HG02973 (cell line): ENCODE results near the gene CPNE4.

Experiments used
- ATAC-seq: cut with Tn5 transposase; IDR thresholded peaks from one replicate; pipeline ENCODE4 v1.9.1; 2021; ENCODE audit warnings: moderate library complexity; ENCODE audit not compliant: unreplicated experiment

CPNE4 gene

DNA sequence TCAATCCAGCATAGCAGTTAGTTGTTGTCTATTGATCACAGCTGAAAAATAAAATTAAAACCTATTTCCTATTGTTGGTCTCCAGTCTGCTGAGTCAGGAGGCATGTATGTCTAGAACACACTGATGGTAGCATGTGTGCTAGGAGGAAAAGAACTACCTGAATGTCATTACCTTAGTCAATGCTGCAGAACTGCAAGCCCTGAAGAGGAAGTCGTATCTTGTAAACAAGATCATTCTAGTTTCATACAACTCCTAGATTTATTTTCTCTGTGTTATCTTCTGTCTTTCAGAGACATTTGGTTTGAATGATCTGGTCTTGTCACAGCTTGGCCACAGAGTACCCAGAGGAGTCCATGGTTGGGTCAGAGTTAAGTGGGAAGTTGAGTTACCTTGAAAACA lies 422.1 kb downstream of the CPNE4 start:
- no peak for ATAC-seq

DNA sequence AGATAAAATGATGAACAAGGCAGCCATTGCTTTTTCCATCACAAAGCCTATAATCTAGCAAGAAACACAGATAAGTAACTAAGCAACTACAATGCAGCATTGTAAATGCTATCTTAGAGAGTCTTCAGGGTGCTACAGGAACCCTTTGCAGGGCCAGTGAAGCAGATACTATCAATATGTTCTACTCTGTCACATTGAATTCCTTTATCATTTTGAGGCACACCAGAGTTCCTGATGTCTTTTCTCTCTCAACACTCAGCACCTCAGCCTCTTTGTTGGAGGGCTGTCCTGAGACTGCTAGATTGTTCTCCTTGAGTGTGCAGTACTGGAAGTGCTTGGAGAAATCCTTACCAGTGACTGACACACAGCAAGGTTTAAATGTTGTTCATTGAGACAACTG lies 424.6 kb downstream of the CPNE4 start:
- no peak for ATAC-seq

DNA sequence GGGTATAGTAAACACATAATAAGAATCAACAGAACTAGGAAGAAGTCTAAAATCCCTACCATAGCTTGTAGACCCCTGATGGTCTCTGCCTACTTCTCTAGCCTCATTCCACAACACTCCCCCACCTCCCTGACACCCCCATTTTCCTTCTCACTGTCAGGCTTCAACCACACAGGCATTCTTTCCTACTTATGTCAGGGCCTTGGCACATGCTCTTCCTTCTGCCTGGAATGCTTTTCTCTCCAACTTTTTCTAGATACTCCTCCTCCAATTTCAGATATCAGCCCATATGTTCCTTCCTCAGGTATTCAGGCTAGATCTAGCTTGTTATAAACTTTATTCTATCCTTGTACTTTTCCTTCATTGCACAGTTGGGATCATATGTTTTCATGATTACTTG lies 426.1 kb downstream of the CPNE4 start:
- ATAC-seq = no peak

DNA sequence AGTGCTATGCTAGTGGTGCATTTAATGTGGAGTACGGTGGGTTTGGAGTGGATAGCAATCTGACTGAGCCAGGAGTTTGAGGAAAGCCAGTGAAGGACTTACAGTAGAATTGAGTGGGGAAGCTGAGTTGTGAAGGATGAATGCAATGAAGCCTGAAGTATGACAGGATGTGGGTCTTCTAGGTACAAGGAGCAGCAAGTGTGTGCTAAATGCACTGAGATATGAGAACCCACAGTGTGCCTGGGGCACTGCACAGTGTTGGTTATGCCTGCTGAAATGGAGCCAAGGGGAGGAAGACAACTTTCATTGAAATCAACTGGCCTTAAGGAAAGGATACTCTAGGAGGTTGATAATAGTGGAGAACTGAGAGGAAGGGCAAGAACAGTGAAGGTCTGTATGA lies 426.5 kb downstream of the CPNE4 start:
- no peak for ATAC-seq

DNA sequence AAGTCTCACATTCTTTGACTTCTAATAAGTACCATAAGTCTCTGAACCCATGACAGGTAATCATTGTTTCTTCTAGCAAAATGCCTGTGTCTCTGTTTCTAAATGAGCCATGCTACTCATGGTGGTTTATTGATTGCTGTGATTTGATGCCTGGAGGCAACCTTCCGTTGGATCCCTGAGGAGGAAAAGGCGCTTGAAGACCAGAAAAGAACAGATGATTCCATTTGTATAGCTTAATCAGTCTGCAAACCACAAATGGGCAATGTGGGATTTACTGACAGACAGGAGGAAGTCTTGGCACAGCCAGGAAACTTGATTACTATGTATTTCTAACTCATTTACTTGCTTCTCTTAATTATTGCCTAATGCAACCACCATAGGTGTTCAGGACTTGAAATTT lies 428.9 kb downstream of the CPNE4 start:
- no peak for ATAC-seq

DNA sequence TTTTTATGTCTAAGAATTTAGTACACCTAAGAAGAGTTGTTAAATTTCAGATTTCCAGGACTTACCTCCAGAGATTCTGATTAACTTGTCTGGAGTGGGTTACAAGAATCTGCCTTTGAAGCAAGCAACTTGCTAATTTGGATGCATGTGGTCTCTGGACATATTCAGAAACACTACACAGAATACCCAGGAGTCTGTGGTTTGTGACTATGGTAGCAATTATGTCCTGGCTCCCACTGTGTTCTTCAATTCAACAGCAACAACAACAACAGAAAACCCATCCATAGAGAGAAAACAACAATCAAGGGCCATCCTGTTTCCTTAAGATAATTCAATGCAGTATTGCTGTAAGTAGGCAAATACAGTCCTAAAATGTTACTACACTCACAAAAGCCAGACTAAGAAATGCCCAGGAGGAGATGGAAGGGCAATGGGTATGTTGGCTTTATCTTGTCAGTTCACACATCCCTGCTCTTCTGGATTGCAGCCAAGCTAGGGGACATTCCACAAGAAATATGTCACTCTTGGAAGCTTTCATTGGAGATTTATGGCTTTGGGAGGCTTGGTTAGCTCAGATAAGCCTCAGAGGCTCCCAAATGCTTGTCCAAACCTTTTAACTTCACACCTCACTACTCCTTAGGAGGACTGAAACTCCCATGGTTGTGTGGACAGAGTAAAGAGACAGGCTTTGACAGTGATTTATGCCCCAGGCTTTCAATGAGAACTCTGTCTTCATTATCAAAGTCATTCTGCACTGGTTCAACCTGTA lies 432.6 kb downstream of the CPNE4 start:
- ATAC-seq = no peak

DNA sequence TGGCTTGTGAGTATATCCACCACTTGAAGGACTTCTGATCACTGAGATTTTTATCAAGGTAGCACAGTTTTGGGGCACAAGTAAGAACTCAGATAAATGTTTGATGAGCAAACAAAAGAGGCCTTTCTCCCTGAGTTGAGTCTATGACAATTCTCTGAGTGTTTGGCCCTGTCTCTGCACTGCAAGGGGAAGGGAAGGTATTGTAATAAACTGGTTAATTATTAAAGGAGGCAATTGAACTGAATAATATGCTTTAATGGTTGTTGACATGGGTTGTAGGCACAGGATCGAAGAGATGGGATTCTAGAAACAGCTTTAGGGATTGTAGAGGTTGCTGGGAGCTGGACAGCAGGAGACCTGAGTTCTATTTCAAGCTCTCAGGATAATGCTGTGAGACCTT lies 437.0 kb downstream of the CPNE4 start:
- no peak for ATAC-seq

DNA sequence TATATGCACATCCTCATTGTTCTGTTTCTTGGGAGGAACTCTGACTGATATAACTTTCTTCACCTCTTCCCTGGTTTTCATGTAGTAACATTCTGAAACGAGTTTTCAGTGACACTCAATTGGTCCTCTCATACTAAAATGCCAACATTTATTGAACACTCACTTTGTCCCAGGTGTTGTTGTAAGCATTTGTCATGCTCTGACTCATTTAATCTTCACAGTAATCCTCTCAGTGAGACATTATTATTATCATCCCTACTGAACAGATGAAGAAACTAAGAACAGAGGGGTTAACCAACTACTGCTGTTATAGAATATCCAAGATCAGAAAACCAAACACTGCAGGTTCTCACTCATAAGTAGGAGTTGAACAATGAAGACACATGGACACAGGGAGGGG lies 437.9 kb downstream of the CPNE4 start:
- no peak for ATAC-seq

DNA sequence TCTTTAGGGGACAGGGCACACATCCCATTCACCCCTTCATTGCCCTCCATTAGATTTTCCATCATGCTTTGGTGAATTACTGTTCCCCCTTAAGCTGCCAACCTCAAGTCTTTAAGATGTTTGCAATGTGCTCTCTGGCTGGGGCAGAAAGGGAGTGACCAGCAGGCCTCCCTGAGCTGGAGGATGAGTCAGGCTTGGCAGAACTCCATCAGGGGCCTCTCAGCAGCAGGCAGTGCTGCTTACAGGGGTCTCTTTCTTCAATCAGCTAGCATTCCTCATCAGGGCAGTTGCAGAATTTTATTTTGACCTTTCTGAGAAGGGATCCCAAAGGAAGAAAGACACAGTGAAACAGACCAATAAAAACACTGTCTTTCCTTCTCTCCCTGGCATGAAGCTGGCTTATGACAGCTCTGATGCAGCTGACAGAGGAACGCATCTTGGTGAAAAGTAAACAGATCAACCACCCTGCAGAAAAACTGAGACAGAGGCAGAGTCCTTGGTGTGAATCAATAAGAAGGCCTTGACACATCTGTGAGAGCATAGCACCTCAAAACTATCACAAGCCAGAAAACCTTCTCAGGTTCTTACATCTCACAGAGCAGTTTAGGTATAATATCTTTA lies 443.3 kb downstream of the CPNE4 start:
- no peak for ATAC-seq

DNA sequence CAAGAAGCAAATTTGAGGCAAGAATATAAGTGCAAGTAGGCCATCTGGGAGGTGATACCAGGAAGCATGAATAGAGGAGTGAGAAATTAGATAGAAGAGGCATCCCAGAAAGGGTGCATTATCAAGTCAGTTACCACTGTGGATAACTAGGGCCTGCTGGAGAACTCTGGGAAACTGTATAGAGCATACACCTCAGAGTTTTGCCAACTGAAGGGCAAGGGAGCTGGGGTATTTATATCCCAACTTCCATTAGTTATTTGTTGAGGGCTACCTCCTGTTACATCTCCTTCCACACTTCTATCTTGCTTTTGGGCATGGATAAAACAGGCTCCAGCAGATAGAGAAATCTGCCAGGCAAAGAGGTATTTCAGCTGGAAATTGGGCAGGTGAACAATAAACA lies 448.5 kb downstream of the CPNE4 start:
- no peak for ATAC-seq

DNA sequence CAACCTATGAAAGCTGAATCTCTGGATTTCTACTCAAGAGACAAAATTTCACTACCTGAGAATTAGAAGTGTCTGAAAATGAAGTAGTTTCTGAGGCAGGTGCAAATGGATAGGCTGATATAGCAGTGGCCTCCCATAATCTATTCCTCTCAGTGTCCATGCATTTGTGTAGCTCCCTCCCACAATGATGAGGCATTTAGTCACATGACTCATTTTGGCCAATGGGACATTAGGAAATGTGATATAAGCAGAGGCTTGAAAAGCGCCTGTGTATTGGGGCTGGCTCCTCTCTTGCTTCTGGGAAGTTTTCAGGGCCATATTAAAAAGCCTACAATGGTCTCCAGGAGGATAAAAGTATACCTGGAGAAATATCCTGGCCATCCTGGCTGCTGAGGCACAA lies 452.4 kb downstream of the CPNE4 start:
- ATAC-seq = no peak

DNA sequence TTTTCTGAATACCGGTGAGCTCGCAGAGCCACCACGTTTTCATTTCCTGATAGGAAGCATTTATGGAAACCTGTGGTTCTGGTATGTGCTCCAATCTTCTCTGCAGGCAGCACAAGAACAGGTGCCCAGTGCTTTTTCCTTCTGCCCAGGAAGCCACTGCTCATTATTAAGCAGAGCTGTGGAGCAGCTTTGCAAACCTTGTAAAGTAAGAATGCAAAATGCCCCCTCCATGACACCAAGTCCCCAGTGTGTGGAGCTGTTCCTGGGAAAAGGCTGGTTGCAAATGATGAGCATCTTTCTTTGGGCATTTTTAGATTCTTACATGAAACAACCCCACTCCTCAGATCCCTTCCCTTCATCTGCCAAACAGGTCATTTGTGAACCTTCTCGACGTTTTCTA lies 466.4 kb downstream of the CPNE4 start:
- no peak for ATAC-seq

DNA sequence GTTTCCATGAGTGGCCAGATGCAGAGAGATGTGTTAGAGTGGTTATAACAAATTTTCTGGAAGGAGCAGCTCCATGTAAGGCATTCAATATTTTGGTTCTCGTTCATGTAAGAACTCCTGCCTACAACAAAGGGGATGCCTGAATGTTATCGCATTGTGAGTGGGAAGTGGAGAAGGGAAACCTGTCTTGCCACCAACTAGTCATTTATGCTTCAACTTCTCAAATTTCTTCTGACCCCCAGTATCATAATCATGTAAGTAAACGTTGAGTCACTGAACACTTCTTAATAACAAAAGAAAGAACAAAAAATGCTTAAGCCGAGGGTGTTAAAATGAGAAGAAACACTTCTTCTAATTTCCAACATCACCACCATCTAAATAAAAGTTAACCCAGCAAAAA lies 470.0 kb downstream of the CPNE4 start:
- ATAC-seq = no peak

DNA sequence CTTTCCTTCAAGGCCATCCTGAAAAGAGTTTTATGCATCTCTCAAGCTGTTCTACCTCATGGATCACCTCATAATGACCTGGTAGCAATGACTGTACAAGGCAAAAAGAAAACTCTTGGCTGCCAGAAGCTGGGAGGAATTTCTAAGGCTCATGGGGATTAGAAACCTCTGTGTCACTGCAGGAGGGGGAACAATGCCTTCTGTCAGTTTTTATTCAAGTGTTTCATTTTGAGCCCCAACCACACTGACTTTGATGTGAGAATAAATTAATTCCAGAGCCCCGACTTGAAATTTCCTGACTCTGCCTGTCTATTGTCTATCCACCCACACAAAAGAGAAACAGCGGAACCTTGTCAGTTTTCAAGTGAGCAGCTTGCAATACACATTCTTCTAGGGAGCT lies 473.3 kb downstream of the CPNE4 start:
- ATAC-seq = no peak

DNA sequence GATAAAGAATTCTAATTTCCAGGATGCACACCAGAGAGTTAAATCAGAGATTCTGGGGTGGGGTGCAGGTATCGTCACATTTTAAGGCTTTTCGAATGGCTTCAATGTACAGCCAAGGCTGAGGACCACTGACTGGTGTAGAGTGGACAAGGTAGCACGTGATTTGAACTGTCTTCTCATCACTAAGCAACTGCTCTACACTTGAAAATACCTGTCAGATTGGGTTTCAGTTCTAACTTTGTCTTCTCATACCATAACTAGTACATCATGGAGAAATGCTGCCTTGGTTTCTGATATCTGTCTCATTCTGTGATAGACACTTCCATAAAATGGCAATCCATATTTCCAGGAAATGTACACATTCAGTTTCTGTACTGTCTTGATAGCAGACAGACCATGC lies 474.0 kb downstream of the CPNE4 start:
- ATAC-seq = no peak

DNA sequence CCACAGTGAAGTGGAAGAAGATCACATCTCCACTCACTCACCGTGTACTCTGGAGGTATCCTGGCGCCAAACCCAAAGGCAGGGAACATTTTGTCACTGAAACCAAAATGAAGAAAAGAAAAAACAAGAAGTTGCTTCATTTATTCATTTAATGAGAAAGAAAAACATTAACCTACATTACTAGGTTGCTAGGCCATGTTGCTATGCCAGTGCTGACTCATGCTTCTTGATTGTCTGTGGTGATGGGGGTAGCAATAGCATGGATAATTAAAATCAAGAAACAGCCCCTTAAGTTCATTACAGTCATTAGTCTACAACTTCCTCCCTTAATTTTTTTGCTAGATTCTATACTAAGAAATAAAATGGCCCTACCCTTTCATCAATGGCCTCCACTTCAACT lies 479.4 kb downstream of the CPNE4 start:
- no peak for ATAC-seq

DNA sequence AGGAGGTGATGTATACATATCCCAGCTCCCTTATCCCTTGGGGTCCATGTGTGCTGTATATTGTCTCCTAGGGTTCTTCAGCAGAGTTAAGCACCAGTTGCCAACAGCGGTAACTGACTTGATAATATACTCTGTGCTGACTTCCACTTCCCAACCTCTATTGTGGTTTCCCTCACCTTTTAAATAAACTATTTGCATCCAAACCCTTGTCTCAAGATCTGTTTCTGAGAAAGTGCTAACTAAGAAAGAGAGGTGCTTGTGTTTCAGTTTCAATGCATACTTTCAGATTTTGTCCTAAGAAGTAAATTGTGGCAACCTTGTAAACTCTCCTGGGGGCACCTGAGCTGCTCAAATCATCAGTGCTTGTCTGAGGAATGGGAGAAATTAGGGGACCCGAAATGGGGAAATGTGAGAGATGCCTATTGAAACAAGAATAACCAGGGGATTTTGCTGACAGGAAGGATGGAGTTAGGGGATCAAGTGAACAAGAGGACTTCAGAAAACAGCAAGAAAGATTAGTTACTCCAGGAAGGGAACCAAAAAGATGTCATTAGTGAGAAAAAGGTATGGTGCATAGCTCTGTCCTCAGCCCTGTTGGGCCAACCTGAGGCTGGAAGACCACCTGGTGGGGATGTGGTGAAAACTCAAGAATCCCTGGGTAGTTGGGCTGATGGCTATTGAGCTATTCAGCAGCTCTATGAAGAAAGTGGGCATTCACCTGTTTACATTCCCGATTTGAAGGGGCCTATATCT lies 481.1 kb downstream of the CPNE4 start:
- ATAC-seq = peak; percentile 98

DNA sequence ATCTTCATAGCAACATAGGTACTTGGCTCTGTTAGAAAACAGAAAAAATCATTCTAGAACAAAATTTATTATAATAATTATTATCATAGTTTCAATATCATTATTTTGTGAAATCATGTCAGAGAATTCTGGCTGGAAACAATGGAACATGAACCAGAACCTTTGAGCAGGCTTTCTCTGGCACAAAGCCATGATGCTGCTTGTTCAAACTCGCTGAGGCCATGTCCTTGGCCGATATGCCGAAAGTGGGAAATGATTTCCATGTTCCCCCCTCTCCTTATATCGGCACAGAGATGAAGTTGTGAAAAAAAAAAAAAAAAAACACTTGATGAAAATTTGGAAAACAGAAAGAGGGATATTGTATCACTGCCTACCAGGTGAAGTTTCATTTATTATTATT lies 483.1 kb downstream of the CPNE4 start:
- ATAC-seq = no peak

DNA sequence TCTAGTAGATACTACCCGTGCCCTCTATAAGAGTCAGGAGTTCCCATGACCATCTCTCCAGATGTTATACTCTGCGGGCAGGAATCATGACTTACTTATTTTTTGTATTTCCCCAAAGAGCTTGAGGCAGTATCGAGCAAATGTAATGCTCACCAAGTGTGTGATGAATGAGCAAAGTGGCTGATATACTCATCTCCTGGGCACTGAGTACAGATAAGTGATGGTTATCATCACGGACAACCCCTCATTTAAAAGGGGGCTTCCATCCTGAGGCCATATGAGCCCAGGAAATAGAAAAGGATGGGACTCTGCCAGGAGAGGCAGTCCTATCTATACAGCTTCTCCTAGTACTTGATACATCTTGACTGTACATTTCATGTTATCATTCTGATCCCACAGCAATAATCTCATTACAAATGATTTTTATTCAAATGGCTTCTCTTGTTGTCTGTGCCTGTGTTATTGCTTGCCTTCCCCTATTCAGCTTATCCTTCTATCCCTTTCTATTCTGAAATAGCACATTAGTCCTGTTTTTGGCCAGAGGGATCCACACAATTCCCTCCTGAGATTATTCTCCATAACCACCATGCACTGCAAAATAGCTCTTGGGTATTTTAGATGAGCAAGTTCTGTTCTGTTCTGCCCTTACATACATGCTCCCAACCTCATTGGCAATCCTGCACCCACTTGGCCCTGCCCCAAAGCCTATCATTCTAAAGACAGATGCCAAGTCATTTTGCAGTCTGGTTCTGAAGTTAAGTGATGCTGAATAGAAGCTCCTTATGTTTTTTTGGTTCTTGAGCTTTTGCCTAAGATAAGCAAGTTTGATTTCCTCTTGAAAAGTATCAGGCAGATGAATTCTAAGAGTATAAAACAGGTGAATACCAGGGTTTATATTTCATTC lies 484.0 kb downstream of the CPNE4 start:
- no peak for ATAC-seq

DNA sequence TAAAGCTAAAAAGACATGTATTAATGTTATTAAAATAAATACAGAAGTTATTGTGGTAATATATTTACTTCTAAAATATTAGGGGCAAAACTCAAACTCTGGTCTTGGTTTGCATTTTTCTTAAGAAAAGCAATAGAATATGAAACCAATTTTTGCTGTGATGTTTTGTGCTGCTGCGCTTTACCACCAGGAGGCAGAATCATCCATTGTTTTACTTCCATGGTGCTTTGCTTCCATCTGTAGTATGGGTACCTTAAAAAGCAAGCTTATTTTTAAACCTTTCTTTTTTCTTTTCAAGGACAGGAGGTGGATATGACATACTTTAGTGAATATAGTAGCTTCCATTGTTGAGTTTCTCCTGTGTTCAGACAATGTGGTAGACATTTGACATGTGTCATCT lies 485.5 kb downstream of the CPNE4 start:
- no peak for ATAC-seq

DNA sequence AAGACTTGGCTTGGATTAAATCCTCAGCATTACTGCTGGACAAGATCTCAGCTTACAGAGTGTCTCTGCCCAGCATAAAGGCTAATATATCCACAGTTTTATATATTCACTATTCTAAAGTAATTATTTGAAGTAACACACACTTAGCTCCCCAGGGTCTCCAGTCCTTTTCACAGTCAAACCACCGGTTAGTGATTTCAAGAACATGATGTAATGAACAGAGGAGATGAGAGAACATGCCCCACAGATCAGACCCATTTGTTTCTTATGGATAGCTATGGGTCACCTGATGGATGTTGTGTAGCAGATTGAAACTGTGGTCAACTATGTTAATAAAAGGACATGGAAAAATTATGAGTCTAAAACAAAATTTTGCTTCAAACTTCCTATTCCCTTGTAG lies 487.2 kb downstream of the CPNE4 start:
- no peak for ATAC-seq
